ENCODE data around the gene DAPP1. TPM values are rescaled to one million over a fixed set of nuclear protein-coding genes. Genes with fewer than 3 reads are reported as not detected.
"Not testable (repeated sequence)": the region's sequence is repeated elsewhere in the genome, so short reads cannot be mapped to it uniquely, and the experiment has no call there.

The DAPP1 gene, protein sequence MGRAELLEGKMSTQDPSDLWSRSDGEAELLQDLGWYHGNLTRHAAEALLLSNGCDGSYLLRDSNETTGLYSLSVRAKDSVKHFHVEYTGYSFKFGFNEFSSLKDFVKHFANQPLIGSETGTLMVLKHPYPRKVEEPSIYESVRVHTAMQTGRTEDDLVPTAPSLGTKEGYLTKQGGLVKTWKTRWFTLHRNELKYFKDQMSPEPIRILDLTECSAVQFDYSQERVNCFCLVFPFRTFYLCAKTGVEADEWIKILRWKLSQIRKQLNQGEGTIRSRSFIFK
- 51.4 and 52.6 TPM in 2 replicates for total RNA-seq

DNA sequence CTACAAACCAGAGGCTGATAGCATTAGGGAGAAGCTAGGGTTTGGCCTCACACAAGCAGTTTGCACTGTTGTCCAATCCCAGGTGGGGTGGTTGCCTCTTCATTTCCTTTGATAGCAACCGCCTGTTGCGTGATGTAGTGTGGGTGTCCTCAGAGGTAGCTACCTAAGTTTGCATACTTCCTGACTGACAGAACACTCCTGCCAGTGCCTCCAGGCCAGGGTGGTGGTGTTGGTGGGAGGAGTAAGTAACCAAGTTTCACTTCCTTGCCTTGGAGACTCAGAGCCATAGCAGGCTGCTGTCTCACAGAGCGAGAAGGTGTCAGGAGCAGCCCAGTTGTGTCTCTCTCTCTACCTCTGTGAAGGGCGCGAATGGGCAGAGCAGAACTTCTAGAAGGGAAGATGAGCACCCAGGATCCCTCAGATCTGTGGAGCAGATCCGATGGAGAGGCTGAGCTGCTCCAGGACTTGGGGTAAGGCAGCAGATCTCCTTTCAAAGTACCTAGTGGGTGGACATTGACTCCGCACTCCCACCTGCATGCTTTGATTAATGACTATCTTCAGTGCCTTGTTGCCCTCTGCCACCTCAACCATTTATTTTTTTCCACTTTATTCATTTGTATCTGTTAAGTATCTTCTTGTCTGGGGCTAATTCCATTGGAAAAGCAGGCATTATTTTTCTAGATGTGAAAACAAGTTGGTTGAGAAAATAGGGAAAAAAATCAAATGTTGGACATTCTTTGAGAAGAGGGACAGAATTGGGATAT, at the start of gene DAPP1:
TSS of gene DAPP1 (plus strand) at position 283 of the 764 bp plus-strand sequence. CDS start at position 370, 87 bp downstream.
- intact Hi-C loops (cut with micrococcal nuclease): loop anchor here (1.0 to 5.0 kb wide), 13 partner anchors 31 to 1554 kb away; partner anchors contain the start of genes EIF4E, H2AZ1, LAMTOR3 and METAP1

DNA sequence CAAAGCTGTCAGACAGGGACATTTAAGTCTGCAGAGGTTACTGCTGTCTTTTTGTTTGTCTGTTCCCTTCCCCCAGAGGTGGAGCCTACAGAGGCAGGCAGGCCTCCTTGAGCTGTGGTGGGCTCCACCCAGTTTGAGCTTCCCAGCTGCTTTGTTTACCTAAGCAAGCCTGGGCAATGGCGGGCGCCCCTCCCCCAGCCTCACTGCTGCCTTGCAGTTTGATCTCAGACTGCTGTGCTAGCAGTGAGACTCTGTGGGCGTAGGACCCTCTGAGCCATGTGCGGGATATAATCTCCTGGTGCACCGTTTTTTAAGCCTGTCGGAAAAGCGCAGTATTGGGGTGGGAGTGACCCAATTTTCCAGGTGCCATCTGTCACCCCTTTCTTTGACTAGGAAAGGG, 45.8 kb upstream of the DAPP1 start:
- intact Hi-C loops (cut with micrococcal nuclease): not testable (repeated sequence)

DNA sequence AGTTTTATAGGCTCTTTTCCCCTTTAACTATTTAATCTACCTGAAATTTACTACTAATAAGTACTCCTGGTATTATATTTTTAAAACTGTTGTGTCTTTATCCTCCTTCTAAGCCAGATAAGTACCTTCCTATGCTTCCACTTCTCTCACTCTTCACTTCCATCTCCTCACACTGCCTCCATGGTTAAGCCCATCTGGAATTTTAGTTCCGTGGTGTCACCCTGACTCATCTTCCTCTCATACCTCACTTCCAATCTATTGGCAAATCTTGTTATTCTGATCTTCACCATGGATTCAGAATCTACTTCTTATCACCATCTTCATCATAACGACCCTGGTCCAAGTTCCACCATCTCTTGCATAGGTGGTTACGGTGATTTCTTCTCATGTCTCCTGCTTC, 32.7 kb upstream of the DAPP1 start:
- intact Hi-C loops (cut with micrococcal nuclease): no loop called here

DNA sequence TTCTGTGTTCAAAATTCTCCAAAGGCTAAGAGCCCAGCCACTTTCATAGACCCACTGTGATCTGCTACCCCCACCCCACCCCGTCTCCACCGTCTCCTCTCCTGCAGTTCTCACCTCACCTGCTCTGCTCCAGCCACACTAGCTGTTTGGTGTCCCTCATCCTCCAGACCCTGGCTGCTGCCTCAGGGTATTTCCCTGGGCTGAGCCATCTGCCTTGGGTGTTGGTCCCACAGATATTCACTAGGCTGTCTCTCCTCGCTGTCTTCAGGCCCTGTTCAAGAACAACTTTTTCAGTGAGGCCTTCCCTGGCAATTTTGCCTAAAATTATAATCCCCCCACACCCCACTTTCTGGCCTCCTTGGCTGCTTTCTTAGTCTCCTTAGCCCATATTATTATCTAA, 31.8 kb upstream of the DAPP1 start:
- intact Hi-C loops (cut with micrococcal nuclease): no loop called here

DNA sequence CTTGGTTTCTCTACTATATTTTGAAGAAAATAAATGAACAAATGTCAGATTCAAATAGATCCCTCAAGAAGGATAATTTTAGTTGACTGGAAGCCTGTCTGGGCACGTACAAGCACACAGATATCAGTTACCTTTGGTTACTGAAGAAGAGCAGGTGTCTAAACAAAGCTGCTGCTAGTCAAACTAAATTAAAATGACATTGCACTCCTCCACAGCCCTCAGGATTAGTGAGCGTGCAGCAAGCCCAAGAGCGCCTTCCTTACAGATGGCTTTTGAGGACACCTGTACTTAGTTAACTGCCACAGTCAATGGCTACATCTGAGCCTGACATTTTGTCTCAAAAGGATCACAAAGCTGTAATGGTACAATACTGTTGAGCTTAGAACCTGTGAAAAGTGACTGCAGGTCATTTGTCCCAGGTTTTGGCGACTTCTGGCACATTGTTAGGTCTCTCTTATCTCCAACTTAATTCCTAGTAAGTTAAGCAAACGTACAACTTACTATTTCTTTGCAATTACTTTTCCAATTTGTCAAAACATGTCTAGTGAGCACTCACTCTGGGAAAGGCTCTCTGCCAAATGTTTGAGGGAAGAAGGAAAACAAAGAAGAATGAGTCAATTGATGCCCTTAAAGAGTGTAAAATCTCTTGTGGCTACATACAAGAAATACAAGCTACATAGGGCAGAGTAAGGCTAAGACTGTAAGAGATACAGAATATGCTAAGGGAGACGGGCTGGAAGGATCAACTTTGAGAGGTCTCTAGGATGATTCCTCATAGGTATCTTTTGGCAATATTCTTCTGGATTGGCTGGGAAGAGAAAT, 25.6 kb upstream of the DAPP1 start:
- intact Hi-C loops (cut with micrococcal nuclease): no loop called here

DNA sequence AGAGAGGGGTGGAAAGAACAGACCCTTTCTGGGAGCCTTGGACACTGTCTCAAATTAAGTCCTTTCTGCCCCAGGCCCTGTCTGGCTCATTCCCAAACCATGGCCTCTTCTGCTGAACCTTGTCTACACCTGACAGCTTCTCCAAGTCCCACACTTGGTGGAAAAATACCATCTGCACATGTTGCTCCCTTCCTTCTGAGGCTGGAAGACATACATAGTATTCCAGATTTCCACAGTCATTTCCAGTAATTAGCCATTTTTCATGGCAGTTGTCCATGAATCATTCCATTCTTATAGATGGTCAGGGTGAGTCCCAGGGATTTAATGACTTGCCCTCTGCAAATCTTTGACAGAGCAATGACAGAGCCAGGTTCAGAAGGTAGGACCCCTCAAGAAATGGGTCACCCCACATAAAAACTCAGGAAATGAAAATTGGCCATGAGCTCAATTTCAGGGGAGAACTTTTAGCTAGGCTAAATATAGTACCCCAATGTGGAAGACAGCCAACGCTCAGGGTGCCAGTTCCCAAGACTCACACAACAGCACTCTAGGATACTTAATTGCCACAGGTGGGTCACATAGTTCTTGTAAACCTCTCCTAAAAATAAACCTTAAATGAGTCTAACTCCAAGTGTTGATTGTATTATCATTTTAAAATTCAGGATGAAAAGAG, 16.2 kb upstream of the DAPP1 start:
- intact Hi-C loops (cut with micrococcal nuclease): no loop called here

DNA sequence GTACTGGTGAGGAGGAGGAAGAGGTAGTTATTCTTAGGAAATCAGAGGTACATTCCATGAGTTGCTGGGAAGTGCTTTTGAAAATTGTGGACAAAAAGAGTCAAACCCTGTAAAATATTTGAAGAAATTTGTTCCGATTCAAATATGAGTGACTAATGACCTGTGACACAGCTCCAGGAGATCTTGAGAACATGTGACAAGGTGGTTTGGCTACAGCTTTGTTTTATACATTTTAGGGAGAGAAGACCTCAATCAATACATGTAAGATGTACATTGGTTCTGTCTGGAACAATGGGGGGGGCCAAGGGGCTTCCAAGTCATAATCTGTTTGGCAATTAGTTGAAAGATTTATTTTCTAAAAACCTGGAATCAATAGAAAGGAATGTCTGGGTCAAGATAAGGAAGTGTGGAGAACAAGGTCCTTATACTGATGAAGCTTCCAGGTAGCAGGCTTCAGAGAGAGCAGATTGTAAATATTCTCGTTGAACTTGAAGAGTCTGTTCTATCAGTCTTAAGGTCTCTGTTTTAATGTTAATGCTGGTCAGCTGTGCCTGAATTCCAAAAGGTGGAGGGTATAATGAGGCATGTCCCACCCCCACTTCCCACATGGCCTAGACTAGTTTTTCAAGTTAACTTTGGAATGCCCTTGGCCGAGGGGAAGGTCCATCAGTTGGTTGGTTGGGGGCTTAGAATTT, 15.5 kb upstream of the DAPP1 start:
- intact Hi-C loops (cut with micrococcal nuclease): no loop called here

DNA sequence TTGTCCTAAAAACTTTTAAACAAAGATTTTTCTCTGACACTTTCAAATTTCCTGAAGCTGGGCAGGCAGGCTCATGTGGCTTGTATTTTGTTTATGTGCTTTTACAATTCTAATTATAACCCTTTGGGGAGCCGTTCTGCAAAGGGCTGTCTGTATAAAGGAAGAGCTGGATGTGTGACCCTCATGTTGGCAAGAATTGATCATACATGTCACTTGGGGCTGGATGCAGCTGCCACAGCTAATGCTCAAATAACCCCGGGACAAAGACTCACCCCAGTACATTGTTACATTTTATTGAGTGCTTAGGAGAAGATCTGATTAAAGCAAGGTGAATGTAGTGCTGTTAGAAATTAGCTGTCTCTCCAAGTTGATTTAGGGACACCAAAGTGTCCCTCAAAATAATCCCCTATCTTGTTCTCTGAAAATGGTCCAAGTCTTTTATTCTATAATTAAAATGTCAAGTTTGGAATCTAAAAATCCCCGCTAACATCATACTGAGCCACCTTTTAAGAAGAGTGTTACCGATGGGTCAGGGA, 13.0 kb upstream of the DAPP1 start:
- intact Hi-C loops (cut with micrococcal nuclease): no loop called here

DNA sequence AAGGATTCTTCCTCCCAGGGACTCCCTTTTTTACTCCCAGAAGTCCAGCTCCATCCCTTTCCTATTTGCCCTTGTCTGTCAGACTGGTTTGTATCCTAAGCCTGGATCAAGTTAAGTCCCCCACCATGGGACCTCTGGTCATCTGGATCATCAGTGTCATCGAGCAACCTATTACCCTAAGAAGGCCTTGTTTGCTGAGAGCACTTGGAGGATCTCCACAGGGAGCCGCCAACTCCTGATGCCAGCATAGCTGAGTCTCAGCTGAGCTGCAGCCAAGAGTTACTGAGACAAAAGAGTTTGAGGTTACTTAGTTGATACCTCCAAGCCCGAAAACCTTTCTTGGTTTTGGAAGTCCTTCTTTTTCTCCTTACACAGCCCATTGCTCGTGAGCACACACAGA, 10.1 kb upstream of the DAPP1 start:
- intact Hi-C loops (cut with micrococcal nuclease): loop anchor here (5.0 kb wide), 2 partner anchors 399 to 1664 kb away; partner anchors contain the start of gene STPG2

DNA sequence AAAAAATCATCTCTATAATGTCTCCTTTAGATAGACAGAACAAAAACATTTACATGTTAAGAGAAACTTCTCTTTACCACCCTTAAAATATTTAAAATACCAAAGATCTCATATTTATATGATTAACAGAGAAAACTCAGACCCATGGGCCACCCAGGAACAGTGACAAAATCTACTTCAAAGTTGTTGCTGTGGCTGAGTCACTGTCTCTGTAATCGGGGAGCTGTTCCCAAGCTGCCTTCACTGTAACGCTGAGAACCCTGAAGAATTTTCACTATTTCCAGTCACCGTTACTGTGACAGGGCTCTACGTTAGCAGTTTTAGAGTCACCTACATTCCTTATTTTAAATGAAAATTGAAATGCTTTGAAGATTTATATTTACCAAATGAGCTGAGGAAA, 9.0 kb upstream of the DAPP1 start:
- intact Hi-C loops (cut with micrococcal nuclease): loop anchor here (1.0 to 5.0 kb wide), 9 partner anchors 142 to 1665 kb away; partner anchors contain the start of genes ADH5, METAP1 and STPG2

DNA sequence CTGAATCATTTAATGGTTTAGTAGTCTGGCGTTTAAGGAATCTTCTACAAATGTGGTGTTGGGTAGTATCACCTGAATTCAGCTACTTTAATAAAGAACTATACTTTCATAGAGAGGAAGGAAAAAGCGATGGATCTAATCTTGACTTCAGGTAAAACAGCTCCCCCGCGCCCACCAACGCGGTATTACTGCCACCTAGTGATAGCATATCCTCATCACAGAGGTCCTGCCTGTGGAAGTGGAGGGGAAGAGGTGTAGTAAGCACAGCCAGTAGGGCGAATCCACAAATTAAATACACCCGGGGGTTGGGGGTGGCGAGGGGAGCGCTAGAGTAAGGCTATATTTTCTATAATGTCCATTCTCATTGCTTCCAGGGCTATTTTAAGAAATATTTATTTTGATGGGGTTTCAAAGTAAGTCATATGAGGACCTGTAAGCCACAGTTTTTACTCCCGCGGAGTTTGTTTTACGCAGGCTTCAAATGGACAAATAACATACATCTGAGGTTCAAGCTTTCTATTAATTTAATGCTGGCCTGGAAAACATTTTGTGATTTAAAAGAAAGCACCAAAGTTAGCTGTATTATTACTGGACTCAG, 8.3 kb upstream of the DAPP1 start:
- intact Hi-C loops (cut with micrococcal nuclease): loop anchor here (1.0 to 5.0 kb wide), 9 partner anchors 141 to 1666 kb away; partner anchors contain the start of genes ADH5, METAP1 and STPG2

DNA sequence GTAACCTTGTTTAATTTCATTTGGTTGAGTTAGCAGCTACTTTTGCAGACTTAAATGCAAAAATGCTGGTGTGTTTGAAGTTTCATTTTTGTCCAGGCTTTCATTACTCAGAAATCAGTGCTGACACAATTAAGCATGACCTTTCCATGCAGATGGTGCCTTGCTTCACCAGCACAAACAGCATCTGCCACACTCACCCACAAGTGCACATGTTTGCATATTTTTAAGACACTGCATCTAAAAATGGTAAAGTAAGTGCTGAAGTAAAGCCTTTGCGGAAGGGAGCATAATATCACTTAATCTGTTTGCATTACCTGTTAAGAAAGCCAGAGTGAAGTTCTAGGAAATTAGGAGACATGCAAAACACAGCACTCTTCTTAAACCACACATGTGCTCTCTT, 7.3 kb upstream of the DAPP1 start:
- intact Hi-C loops (cut with micrococcal nuclease): loop anchor here (2.0 to 5.0 kb wide), 5 partner anchors 301 to 1667 kb away; partner anchors contain the start of genes ADH5, METAP1 and STPG2

DNA sequence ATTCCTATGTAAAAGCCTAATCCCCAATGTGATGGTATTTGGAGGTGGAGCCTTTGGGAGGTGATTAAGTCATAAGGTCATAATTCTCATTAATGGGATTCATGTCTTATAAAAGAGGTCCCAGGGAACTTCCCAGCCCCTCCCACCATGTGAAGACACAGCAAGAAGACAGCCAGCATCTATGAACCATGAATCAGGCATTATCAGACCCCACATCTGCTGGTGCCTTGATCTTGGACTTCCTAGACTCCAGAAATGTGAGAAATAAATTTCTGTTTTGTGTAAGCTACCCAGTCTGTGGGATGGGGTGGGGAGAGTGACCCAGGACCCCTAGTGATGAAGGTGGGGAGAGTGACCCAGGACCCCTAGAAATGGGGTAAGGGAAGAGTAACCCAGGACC, 6.1 kb upstream of the DAPP1 start:
- intact Hi-C loops (cut with micrococcal nuclease): no loop called here

DNA sequence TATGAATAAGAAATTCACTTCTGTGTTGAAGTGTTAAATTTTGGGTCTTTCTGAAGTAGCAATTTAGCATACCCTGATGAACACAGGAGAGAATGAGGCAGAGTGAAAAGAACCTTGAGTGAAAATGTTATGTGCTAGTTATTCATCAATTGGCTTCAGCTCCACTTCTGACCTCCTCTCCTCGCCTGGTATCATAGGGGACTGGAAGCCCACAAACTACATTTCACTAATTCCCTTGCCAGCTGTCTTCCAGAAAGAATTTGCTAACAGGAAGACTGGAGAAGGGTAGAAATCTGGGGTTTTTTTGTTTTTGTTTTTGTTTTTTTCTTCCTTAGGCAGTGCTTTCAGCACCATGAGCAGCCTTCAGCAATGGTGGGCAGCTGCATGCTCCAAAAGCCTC, 5.5 kb upstream of the DAPP1 start:
- intact Hi-C loops (cut with micrococcal nuclease): loop anchor here (1.0 kb wide), 1 partner anchor 74 kb away; no protein-coding TSS in a partner anchor

DNA sequence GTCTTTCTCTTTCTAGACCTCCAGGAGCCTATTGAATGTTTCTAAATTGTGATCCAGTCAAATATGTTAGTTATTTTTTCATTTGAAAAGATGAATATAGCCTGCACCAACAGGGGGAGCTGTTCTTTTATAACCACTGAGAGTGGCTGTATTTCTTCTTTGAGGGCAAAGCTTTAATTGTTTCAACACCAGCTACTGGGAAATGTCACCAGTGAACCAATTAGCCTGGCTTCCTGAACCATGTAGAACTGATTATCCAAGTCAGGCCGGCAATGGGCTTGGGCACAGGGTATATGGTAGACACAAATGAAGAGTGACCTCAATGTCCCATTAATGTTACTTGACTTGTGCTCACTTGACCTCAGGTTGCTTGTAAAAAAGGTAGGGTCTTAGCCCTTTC, 4.8 kb upstream of the DAPP1 start:
- intact Hi-C loops (cut with micrococcal nuclease): loop anchor here (1.0 kb wide), 1 partner anchor 73 kb away; no protein-coding TSS in a partner anchor

DNA sequence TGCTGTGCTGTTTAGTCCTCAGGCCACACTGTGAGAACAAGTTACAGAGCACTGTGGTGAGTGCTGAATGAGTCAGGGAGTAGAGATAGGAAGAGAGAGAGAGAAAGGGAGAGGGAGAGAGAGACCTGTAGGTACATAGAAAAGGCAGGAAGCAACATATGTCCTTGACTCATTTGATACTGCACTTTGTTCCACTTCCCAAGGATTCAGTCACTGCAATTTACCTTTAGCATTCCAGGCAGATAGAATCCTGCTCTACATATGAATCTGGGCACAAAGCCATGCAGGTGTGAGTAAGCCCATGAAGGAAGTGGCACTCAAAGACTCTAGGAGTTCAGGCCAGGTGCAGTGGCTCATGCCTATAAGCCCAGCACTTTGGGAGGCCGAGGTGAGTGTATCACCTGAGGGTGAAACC, 1.0 kb upstream of the DAPP1 start:
- intact Hi-C loops (cut with micrococcal nuclease): loop anchor here (1.0 to 5.0 kb wide), 13 partner anchors 32 to 1553 kb away; partner anchors contain the start of genes EIF4E, H2AZ1, LAMTOR3 and METAP1

DNA sequence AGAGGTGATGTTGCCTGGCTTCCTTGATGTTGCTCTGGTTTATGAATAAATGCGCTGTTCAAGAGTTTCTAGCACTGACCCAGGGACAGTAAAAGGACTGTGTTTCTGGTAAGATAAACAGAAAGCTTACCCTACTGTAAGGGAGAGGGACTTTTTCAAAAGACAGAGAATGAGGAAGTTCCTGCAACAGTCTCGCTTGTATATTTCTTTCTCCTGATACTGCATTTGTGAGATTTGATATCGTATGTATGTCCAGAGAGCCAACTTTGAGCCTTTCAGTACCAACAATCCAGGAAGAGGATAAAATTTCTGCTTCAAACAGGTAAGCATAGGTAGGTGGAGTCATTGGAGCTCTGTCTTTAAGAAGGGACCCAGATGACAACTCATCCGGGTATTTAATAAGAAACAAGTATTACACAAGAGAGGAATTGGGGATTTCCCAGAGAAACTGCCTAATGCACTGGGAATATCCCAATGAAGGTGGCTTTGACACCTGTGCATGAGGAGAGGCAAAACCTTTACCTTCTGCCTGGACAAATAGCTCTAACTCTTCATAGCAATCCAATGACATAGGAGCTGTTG, 773 bp downstream of the DAPP1 start:
- intact Hi-C loops (cut with micrococcal nuclease): loop anchor here (2.0 to 5.0 kb wide), 6 partner anchors 279 to 1555 kb away; partner anchors contain the start of genes EIF4E, METAP1 and RAP1GDS1

DNA sequence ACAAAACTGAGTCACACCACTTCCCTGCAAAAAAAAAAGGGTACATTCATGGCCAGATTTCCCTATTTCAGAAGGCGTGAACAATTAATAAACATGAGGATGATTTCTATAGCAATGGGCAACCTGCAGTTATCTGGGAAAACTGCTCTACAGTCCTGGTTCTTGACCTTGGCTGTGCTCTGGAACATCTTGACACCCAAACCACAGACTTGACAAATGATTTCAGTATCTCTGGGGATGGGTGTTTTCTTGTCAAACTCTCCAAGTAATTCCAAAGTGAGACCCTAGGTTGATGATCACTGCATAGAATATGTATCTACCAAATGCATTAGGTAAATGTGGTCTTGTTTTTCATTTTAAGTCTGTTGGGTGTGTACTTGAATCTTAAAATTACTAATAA, 2.0 kb downstream of the DAPP1 start:
- intact Hi-C loops (cut with micrococcal nuclease): loop anchor here (5.0 kb wide), 2 partner anchors 1156 to 1556 kb away; partner anchors contain the start of gene RAP1GDS1

All from T-helper 1 cell treated with Interleukin-12 subunit alpha and Interleukin-12 subunit beta and Interleukin-4 antibody, amounts not matched to agents 30 ng/mL and 1 ng/mL, for 36 hours (primary cell).